DMS153 treated with DMSO at 0.1 percent for 48 hours (cell line): ENCODE results near the gene KDR.

Source experiments
- DNase-seq: peaks from one replicate; lab custom pipeline; 2025; ENCODE audit not compliant: unreplicated experiment; lab: John Stamatoyannopoulos, UW

The KDR gene

DNA sequence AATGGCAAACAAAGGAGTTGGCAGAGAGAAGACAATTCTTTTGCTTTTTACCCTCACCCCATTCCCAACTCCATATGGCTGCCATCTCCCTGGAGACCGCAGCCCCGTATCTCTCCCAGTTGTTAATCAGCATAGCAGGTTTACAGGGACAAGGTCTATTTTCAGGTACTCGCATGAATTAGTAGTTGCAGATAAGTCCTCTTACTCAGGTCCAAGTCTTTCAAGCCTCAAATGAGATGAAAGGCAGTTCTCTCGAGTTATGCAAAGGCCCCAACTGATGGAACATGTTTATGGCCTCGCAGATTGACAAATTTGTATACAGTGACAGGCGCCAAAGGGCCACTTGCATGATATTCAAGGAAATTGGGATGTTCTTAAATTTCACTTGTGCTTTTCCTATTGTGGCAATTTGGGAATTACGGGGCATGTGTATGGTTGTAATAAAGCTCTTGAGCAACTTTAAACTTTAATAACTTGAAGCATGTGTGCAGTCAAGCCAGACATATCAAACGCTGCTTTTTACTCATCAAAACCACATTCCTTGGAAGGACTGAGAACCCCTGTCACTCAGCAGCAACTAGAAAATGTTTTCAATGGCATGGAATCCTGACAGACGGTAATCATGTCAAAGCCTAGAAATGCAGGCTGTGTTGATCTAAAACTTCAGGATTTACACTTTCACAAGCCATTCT is 45.1 kb downstream of the KDR start:
- DNase-seq, result no peak

DNA sequence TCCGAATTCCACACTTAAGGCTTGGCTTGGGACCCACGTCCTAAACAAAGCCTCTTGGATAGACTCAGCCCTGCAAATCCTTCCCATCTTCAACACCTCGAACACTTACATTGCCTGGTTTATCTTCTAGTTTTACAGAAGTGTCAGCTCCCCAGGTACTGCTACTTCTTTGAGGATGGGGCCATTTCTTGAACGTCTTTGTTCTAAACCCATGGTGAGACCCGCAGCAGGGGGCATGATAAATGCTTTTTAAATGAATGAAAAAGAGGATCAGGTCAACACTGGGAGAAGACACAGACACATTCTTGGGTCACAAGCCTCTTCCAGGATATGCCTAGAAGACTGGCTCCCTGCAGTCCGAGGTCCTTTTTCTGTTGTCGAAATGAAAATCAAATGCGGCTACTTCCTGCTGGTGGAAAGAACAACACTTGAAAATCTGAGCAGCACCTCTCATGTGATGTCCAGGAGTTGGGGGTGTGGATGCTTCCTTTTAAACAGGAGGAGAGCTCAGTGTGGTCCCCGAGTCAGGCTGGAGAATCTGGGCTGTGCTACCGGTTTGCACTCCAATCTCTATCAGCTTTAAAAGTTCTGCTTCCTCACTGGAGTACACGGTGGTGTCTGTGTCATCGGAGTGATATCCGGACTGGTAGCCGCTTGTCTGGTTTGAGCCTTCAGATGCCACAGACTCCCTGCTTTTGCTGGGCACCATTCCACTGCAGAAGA is 45.8 kb downstream of the KDR start:
- DNase-seq, result no peak

DNA sequence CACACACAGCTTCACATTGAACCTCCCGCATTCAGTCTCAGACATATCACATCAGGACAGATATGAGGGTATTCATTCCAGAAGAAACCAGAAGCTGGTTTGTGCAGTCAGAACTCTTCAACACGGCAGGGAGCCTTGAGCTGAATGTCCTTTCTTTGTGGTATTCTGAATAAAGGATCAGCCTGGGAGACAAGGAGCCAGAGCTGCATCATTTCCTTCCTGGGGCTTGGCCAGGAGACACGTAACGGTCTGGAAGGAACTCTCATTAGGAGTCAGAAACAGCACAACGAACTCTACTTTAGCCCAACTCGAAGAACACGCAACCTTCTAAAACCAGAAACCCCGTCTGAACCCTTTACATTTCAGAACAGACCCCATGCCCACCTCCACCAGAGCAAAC is 46.4 kb downstream of the KDR start:
- no peak for DNase-seq

DNA sequence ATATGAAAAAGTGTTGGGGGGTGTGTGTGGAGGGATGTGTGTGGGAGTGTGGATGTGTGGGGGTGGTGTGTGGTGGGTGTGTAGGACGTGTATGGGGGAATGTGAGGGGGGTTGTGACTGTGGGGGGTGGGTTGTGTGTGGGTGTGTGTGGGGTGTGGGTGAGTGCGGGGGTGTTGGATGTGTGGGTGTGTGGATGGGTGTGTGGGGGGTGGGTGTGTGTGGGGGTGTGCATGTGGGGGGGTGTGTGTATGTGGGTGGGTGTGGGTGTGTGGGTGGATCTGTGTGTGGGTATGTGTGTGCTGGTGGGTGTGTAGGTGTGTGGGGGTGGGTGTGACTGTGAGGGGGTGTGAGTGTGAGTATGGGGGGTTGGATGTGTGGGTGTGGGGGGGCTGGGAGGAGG is 47.8 kb downstream of the KDR start:
- no peak for DNase-seq

DNA sequence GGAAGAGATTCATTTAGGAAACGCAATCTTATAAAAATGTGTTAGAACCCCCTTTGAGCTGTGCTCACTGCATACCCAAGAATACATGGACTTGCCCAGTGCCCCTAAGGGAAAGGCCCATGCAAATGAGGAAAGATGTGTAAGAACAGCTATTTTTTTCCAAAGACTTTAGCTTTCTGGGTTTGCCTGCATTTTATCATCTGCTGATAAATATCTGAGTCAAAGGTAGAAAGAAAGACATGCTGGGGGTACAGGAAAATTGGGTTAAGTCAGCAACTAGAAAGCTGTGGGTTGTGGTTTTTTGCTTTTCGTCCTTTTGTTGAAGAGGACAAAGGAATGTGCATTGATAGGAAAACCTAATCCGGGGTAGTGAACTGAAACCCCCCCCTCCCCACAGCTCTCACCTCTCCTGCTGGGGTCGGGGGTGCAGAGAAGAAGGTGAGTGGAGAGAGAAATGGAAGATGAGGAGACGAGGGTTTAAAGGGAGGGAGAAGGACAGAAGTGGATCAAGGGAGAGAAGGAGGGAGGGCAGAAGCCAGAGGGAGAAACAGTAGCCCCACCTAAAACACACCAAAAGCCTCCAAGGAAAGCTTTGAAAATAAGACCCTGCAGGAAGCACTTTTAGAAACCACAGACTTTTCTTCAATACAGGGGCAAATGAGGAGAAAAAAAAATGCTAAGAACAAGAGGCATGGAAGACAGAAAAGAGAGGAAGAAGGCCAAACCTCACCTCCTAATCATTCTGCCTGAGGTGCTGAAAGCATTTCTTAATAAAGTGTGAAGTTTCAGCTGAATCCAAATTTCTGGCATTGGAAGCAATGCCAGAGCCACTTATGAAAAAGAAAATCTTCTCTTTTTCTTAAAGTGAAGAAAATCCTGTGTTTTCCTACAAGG is 49.3 kb downstream of the KDR start:
- DNase-seq, result no peak

DNA sequence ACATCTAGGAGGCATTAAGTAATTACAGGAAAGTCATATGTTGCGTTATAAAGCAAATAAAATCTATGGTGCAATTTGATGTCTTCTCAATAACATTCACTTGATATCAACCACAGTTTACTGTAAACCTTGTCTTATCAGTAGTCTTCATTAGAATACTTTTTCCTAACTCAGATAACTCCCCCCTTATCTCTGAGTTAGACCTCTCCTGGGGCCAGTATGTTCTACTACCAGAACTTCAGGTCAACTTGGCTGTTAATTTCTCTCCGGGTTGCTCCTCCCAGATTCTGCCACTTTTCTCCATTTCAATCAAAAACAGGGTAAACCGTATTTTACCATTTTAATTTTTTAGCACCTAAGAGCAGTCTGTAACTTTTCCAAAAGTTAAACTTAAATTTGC is 50.0 kb downstream of the KDR start:
- no peak for DNase-seq

DNA sequence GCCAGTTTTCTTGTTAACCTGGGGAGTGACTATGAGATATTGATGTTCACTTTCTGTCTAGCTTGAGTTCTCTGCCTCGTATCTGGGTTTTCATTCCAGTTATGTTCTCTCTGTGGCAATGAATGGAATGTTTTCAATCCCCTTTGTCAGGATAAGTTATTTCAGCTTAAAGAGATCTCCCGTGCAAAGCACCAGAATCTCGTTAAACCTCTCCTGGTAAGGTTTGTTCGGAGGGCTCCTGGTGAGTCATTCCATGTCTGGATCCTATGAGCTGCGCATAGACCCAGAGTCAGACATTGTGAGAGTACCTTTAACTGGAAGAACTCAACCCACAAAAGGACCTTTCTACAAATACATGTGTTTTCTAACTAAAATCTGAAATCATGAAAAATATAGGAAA is 51.0 kb downstream of the KDR start:
- no peak for DNase-seq

DNA sequence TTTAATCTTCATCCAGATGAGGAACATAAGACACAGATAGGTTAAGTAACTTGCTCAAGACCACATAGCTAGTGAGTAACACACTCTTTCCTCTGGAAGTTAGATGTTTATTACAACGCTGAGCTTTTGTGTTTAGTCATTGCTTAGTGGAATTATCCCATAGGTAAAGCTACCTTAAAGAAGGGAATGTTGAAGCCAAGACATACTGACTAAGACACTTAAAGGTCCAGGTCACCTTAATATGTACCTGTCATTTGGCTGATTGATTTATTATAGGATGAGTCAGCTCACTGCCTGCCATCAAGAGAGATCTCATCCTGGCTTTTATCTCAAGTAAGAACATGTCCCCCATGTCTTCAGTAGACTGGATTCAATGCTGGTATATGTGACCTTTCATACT is 53.4 kb downstream of the KDR start:
- DNase-seq, result no peak

DNA sequence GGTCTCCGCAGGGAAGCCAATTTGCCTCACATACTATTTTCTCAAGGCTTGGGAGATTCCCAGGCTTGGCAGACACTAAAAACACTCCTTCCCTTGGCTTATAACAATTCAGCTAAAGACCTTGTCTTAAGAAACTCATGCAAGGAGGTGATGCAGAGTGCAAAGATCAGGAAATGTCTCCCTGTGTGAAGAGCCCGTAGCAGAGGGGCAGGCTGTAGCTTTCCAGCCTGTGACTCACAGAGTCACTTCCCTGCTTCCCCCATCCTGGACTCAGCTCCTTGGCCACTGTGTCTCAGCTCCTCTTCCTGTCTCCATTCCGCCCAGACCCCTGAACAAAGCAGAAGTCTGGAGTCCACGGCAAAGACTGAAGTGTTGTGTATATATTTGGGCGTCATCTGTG is 56.1 kb downstream of the KDR start:
- DNase-seq, result no peak

DNA sequence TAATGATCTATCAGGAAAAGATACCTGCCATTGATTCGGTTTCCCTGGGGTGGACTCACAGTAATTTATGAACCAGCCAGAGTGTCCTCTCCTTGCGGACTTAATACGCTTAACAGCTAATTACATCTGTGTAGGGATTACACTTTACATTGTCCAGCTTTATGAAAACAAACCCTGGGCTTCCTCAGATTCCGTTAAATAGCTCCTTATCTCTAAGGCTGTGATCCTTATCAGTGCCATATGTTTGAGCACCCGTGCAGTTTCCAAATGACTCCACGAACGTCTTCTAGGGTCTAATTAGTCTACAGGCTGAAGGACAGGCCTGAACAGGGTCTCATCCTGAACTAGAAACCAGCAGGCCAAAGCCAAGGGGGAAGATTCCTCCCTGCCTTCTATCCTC is 56.9 kb downstream of the KDR start:
- no peak for DNase-seq

DNA sequence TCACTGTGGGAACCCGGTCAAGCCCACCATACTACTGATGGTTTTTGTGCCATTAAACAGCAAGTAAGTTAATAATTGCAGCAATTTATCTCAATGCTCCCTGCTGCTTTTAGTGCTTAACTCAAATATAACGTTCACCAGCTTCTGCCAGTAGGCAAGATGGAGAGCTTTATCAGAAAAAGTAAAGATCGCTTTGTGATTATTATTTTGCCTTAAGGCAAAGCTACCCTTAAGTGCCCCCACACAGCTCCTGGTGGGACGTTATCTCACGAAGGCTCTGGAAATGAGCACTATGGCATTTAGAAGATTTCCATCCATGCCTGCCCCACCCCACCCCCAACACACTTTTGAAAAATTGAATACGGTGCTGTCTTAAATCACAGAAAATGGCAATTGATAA is 59.4 kb downstream of the KDR start:
- no peak for DNase-seq

DNA sequence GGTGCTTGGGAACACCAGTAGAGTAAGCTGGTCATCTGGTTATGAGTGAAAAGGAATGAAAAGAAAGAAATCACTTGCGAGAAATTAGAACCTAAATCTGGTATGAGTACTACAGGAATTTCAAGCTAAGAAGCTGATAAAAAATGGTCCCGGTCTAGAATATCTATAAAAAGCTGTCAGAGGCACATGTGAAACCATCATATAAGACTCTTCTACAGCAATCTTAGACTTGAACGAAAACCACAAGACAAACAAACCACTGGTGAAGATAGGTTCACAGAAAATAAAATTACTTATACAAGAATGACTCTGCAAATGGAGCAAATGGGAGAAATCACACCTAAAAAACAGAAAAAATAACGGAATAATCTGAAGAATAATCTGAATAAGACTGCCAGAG is 69.9 kb downstream of the KDR start:
- no peak for DNase-seq

DNA sequence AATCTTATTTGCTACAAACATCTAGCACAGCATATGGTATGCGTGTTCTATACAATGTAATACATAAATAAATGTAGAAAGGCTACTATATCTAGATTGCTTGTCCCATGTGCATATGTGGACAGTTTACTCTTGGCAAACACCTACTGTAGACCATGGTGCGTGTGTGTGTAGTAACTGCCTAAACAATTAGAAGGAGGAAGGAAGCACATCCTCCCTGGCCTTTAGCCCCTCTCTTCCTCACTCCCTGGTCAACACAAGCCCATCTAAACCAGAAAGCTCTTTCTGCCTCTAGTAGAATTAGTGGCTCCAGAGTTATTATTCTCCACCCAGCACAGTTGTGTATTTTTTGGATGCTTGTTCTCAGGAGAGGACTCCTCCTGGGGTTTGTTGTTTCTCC is 73.9 kb downstream of the KDR start:
- DNase-seq, result no peak

DNA sequence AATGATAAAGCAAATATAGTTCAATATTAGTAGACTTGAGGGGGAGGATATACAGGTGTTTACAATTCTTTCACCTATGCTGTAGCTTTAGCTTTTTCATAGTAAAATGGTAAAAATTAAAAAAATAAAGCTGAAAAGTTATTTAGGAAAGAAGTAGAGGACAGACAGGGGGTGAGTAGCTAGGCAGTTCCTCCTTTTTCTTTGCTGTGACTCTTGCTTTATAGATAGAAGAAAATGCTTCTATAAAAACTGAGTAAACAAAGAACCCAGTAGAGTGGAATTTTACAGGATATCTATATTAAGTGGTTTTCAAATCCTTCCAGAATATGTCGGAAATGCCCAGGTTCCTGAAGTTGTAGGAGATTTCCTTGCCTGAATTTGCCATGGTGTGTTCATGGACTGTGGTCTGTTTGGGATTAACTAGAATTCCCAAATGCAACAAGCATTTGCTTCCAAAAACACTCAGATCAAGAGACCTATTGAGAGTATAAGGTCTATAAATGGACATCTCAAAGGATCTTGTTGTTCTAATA is 74.9 kb downstream of the KDR start:
- DNase-seq, result no peak

DNA sequence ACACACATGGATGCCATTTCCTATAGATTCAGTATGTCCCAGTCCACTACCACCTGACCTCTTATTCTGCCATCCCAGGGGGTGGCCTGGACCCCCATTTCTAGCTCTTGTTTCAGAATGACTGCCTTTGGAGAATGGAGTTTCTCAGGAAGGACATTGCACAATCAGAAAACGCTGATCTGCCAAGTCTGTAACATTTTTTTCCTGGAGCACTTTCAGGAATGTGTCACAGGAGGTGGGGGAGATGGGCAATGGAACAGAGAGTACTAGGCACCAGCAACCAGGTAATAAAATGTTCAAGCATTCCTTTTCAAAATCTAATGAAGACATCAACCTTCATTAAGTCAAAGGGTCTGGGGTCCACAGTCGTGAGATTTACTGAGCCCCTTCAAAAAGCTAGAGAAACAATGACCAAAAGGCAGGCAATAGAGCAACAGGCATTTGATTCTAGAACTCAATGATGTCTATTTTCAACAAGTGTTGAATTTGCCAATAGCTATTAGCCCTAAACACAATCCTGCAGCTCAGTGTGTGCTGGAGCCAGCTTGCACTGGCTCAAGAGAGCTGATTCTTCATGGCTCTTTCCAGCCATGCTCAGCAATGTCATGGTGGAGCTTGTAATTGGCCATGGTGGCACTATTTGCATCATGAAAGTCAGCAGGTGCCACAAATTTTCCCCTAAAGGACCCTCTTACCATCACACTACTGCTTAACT is 87.1 kb downstream of the KDR start:
- DNase-seq, result no peak

DNA sequence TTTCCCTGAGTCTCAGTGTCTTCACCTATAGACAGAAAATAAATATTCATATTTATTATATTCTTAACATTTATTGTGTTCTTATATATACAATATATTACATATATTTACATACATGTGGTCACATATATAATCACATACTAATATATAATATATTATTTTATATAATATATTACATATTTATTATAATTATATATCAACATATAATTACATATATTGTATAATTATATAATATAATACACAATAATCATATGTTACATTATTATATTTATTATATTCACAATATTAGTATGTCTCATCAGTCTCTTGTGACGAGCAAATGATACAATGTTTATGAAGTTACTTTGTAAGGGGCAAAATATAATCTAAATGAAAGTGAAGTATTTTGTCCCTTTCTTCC is 87.7 kb downstream of the KDR start:
- DNase-seq, result no peak

DNA sequence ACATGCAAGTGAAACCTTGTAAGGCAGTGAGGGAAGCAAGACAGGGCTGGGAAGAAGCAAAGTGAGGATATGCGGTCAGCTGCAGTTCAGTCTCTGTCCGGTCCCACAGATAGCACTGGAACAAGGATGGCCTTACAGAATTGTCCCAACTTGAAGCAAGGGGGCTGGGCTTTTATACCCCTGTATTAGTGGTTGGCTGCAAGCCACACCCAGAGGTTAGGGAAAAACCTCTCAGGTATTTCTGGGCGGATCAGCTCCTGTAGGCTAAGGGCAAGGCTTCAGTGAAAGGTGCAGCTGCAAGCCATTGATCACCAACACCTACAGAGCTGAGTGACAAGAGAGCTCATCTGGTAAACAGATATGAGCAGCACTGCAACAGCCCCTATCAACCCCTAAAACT is 89.0 kb downstream of the KDR start:
- no peak for DNase-seq

DNA sequence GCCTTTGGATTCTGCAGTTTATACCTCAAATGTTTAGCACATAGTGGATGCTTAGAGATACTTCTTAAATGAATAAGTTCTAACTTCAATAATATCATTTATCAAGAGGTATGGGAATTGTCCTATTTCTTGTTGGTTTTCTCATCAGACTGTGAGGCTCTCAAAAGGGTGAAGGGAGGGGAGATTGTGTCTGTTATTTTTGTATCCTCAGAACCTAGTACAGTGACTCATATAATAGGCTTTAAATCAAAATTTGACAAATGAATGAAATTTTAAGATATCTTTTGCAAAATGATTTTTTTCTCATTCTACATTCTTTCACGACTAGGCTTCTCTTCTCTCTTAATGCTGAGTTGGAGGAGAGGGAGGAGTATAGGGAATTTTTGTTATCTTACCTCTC is 89.5 kb downstream of the KDR start:
- no peak for DNase-seq

DNA sequence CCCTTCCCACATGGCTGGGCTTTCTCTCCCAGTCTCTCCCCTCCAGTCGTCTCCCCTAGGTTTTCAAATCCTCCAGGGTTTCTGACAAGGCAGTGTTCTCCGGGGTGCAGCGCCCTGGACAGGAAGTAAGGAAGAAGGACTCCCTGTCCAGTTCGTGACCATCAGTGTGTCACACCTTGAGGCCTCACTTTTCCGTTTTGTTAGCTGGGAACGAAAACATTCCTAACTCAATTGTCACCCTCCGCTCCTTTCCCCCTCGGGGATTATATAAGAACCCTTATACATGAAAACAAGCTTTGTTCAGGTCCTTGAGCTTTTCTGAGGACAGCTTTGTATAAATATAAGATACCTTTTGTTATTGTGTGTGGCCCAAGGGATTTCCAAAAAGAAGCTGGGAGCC is 92.1 kb downstream of the KDR start:
- DNase-seq, result no peak

DNA sequence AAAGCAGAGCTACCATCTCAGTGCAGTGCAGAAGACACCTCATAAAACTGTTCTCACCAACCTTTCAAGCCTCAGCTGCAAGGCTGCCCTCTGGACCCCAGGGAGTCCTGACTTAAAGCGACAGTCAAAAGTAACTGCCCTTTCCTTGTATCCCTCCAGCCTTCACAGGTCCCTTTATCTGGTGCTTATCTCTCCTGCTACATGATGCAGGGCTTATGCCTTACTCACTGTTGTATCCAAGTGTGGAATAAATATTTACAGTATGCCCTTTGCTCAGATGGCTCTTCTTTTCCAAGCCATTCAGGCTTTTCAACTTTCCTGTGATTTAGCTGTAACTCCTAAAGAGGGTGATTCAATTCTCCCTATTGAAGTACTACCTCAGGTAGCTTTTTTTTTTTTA is 92.6 kb downstream of the KDR start:
- no peak for DNase-seq

DNA sequence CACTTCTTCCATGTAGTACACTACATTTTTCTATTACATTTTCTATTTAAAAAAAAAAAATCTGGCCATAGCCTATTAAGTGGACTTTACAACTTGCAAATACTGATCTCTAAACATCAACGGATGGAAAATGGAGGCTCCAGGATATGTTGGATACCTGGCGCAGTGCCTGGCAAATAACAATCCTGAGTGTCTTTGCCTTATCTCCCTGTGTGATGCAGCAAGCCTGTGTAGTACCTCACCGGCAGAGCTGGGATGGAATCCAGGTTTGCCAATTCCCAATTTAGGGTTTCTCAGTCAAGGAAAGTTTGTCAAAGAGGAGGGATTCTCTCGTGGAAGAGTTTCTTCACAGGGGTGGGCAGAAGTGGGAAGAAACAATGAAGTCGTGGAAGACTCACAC is 93.2 kb downstream of the KDR start:
- no peak for DNase-seq
